HUES6 (cell line): Measurements from ENCODE around the gene UGT1A10.

Experiments used
- H3K27ac ChIP-seq: 2 replicates; pipeline ENCODE4 v1.7.0; 2013; ENCODE audit warnings: low read depth, mild to moderate bottlenecking, low read length, inconsistent platforms
- H3K27me3 ChIP-seq: 2 replicates; pipeline ENCODE4 v1.6.1; 2013; ENCODE audit warnings: low read length; ENCODE audit not compliant: control insufficient read depth, insufficient read depth
- H3K36me3 ChIP-seq: 2 replicates; pipeline ENCODE4 v1.6.1; 2013; ENCODE audit warnings: low read length; ENCODE audit not compliant: control insufficient read depth, insufficient read depth
- H3K4me1 ChIP-seq: 2 replicates; pipeline ENCODE4 v1.6.1; 2013; ENCODE audit warnings: low read length; ENCODE audit not compliant: control insufficient read depth, insufficient read depth
- H3K4me3 ChIP-seq: 2 replicates; pipeline ENCODE4 v1.5.1; 2013; ENCODE audit warnings: low read depth, low read length
- H3K9ac ChIP-seq: one replicate; pipeline ENCODE4 v1.6.1; 2013; ENCODE audit warnings: mild to moderate bottlenecking, low read length
- H3K9me3 ChIP-seq: 2 replicates; pipeline ENCODE4 v1.6.1; 2013; ENCODE audit warnings: low read depth, low read length; ENCODE audit not compliant: control insufficient read depth, insufficient read depth

UGT1A10 gene

DNA sequence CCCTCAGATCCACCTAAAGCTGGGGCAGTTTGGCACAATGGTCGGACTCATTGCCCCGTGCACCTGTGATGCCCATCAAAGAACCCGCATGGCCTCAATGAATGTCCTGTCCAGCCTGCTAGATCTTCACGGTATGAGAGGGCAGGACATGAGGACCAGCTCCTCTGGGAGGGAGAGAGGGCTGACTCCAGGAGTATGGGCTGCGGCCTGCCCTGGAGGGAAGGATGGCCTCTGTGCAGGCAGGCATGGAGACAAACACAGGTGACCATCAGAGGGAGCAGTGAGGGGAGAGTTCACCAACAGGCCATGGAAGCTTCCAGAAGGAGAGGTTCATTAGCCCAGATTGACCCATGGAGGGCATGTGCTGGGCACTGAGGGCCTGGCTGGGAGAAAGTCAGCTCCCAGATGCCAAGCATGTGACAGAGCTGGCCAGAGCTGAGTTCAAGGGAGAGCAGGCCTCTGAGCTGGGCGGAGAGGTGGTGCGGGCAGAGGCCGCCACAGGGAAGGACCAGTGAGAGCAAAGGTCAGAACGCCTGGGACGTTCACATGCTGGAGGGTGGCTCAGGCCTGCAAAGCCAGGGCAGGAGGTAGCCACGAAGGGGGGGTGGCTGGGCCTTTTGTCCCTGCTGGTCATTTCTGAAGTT is 181.9 kb downstream of the UGT1A10 start:
- no peak overlapping the region for H3K4me3 ChIP-seq
- H3K9ac ChIP-seq, result no peak overlapping the region
- no peak overlapping the region for H3K27ac ChIP-seq
- no peaks in the 10 kb centered on the region for H3K27me3 ChIP-seq
- no peaks in the 10 kb centered on the region for H3K9me3 ChIP-seq
- H3K36me3 ChIP-seq, result no peaks in the 10 kb centered on the region
- no peaks in the 10 kb centered on the region for H3K4me1 ChIP-seq

- no peak overlapping the region for H3K4me3 ChIP-seq
- no peaks in the 10 kb centered on the region for H3K4me1 ChIP-seq
- H3K27me3 ChIP-seq, result no peaks in the 10 kb centered on the region
- H3K9me3 ChIP-seq, result no peaks in the 10 kb centered on the region
- no peak overlapping the region for H3K27ac ChIP-seq
- H3K36me3 ChIP-seq, result no peaks in the 10 kb centered on the region
- no peak overlapping the region for H3K9ac ChIP-seq
Observed at GRCh38 chr2:233818639-233819621, 182.7 kb downstream of the UGT1A10 start.

GRCh38 chr2:233819884-233820773 is 183.9 kb downstream of the UGT1A10 start:
- no peak overlapping the region for H3K4me3 ChIP-seq
- no peak overlapping the region for H3K27ac ChIP-seq
- H3K36me3 ChIP-seq, result no peaks in the 10 kb centered on the region
- H3K27me3 ChIP-seq, result no peaks in the 10 kb centered on the region
- no peaks in the 10 kb centered on the region for H3K9me3 ChIP-seq
- H3K9ac ChIP-seq, result no peak overlapping the region
- H3K4me1 ChIP-seq, result no peaks in the 10 kb centered on the region

GRCh38 chr2:233820774-233821105 is 184.5 kb downstream of the UGT1A10 start:
- no peaks in the 10 kb centered on the region for H3K9me3 ChIP-seq
- H3K36me3 ChIP-seq, result no peaks in the 10 kb centered on the region
- no peak overlapping the region for H3K27ac ChIP-seq
- no peaks in the 10 kb centered on the region for H3K4me1 ChIP-seq
- H3K4me3 ChIP-seq, result no peak overlapping the region
- no peaks in the 10 kb centered on the region for H3K27me3 ChIP-seq
- no peak overlapping the region for H3K9ac ChIP-seq

- H3K4me1 ChIP-seq, result no peaks in the 10 kb centered on the region
- no peaks in the 10 kb centered on the region for H3K36me3 ChIP-seq
- no peaks in the 10 kb centered on the region for H3K27me3 ChIP-seq
- H3K9ac ChIP-seq, result no peak overlapping the region
- H3K9me3 ChIP-seq, result no peaks in the 10 kb centered on the region
- H3K27ac ChIP-seq, result no peak overlapping the region
- no peak overlapping the region for H3K4me3 ChIP-seq
Observed at GRCh38 chr2:233821196-233821595, 184.9 kb downstream of the UGT1A10 start.

DNA sequence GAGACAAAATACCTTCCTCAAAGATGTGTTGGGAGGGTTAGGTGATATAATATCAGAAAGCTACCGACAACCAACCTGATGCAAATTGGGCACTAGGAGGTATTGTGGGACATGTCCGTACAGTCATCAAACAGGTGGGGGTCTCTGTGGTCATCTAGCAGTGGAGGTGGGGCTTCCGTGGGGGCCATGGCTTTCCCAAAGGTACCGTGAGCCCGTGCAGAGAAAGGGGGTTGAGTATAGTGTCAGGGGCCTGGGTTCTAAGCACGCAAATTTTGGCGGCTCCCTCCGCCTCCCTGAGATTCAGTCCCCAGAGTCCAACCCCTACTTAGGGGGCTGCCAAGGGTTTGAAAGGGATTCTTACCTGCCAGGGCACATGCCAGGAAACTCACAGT is 185.5 kb downstream of the UGT1A10 start:
- no peaks in the 10 kb centered on the region for H3K36me3 ChIP-seq
- H3K4me1 ChIP-seq, result no peaks in the 10 kb centered on the region
- no peak overlapping the region for H3K4me3 ChIP-seq
- no peaks in the 10 kb centered on the region for H3K9me3 ChIP-seq
- no peak overlapping the region for H3K9ac ChIP-seq
- H3K27me3 ChIP-seq, result no peaks in the 10 kb centered on the region
- H3K27ac ChIP-seq, result no peak overlapping the region

- no peaks in the 10 kb centered on the region for H3K9me3 ChIP-seq
- no peak overlapping the region for H3K9ac ChIP-seq
- no peak overlapping the region for H3K27ac ChIP-seq
- H3K4me3 ChIP-seq, result no peak overlapping the region
- H3K27me3 ChIP-seq, result no peaks in the 10 kb centered on the region
- no peaks in the 10 kb centered on the region for H3K4me1 ChIP-seq
- H3K36me3 ChIP-seq, result no peaks in the 10 kb centered on the region
Observed at GRCh38 chr2:233822101-233822771, 186.0 kb downstream of the UGT1A10 start.
